OCI-LY1 (cell line): ENCODE results near the gene PATJ.

ENCODE experiments used
- H2AFZ ChIP-seq: fragments of 200-600 bp; sonication (generic), shearing (Covaris generic); 2 replicates; pipeline ENCODE4 v1.6.0; 2014; ENCODE audit warnings: antibody characterized with exemption, mild to moderate bottlenecking, low read length
- H3F3A ChIP-seq: fragments of 200-600 bp; sonication (generic), shearing (Covaris generic); 2 replicates; pipeline ENCODE4 v1.6.0; 2014; ENCODE audit warnings: mild to moderate bottlenecking, antibody characterized with exemption, low read length, moderate library complexity; ENCODE audit not compliant: insufficient read depth
- H3K27ac ChIP-seq: fragments of 200-600 bp; sonication (generic); 2 replicates; pipeline ENCODE4 v1.5.1; 2014; ENCODE audit warnings: low read length, mixed run types, mild to moderate bottlenecking, low read depth; ENCODE audit not compliant: poor library complexity, severe bottlenecking
- H3K27me3 ChIP-seq: fragments of 200-600 bp; sonication (generic); 2 replicates; pipeline ENCODE4 v1.6.0; 2014; ENCODE audit warnings: antibody characterized with exemption, mild to moderate bottlenecking, low read length, moderate library complexity; ENCODE audit not compliant: insufficient read depth
- H3K36me3 ChIP-seq: fragments of 200-600 bp; sonication (generic); 2 replicates; pipeline ENCODE4 v1.6.1; 2014; ENCODE audit warnings: mild to moderate bottlenecking, antibody characterized with exemption, low read length, moderate library complexity, mixed read lengths; ENCODE audit not compliant: insufficient read depth
- H3K4me1 ChIP-seq: fragments of 200-600 bp; sonication (generic); 2 replicates; pipeline ENCODE4 v1.5.1; 2014; ENCODE audit warnings: mild to moderate bottlenecking, low read length, moderate library complexity; ENCODE audit not compliant: insufficient read depth, severe bottlenecking
- H3K4me2 ChIP-seq: fragments of 200-600 bp; sonication (generic), shearing (Covaris generic); 2 replicates; pipeline ENCODE4 v1.6.1; 2014; ENCODE audit warnings: low read length
- H3K4me3 ChIP-seq: fragments of 200-600 bp; sonication (generic); 2 replicates; pipeline ENCODE4 v1.5.1; 2014; ENCODE audit warnings: low read length, low read depth, mild to moderate bottlenecking, mixed read lengths; ENCODE audit not compliant: poor library complexity, severe bottlenecking
- H3K79me2 ChIP-seq: fragments of 200-600 bp; shearing (Covaris generic); 2 replicates; pipeline ENCODE4 v1.6.1; 2016; ENCODE audit warnings: mixed run types, low read length, mixed read lengths; ENCODE audit not compliant: insufficient read depth
- H3K9ac ChIP-seq: fragments of 200-600 bp; sonication (generic), shearing (Covaris generic); 2 replicates; pipeline ENCODE4 v1.6.1; 2014; ENCODE audit warnings: mild to moderate bottlenecking, low read length, mixed read lengths
- H3K9me2 ChIP-seq: fragments of 200-600 bp; sonication (generic), shearing (Covaris generic); 2 replicates; pipeline ENCODE4 v1.6.1; 2014; ENCODE audit warnings: low read depth, mild to moderate bottlenecking, low read length, mixed read lengths
- H3K9me3 ChIP-seq: fragments of 200-600 bp; shearing (Covaris generic); 2 replicates; pipeline ENCODE4 v1.6.1; 2014; ENCODE audit warnings: low read length, mixed read lengths
- H4K20me1 ChIP-seq: fragments of 200-600 bp; sonication (generic), shearing (Covaris generic); 2 replicates; pipeline ENCODE4 v1.6.0; 2016; ENCODE audit warnings: mild to moderate bottlenecking, low read length; ENCODE audit not compliant: insufficient read depth
- EZH2 ChIP-seq: fragments of 200-600 bp; sonication (generic), shearing (Covaris generic); IDR thresholded peaks from 2 replicates; pipeline ENCODE4 v1.8.0; 2017; ENCODE audit warnings: borderline replicate concordance, mixed run types, mild to moderate bottlenecking, antibody characterized with exemption, low read length, moderate library complexity, mixed read lengths
- TF ChIP-seq, protein P1 (sequence below): fragments of 200-600 bp; sonication (generic), shearing (Covaris generic); IDR thresholded peaks from 2 replicates; pipeline ENCODE4 v1.5.1; 2017; ENCODE audit warnings: mild to moderate bottlenecking, antibody characterized with exemption, low read length, moderate library complexity, mixed read lengths

Gene PATJ

DNA sequence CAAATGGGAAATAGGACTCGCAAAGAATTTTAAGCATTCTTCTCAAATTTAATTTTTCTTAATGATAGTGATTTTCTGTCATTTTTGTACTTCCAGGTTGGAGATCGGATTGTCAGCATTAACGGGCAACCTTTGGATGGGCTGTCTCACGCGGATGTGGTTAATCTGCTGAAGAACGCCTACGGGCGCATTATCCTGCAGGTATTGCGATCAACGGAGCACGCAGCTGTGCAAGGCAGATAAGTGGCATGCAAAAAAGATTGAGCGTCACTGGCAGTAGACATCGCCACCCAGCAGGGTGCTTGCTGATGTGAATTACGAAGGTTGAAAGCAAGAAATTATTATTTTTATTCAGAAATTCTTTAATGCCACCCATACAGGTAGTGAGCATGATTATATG lies 386.5 kb downstream of the PATJ start:
- Histone ChIP-seq H2AFZ (no peak overlapping the region), H3K4me2 (no peak overlapping the region), H3K9me2 (no peaks in the 10 kb centered on the region), H3K27ac (no peak overlapping the region), H4K20me1 (no peaks in the 10 kb centered on the region), H3K4me1 (no peaks in the 10 kb centered on the region), H3K27me3 (no peaks in the 10 kb centered on the region), H3K36me3 (no peaks in the 10 kb centered on the region), H3F3A (no peaks in the 10 kb centered on the region), H3K4me3 (no peak overlapping the region), H3K9me3 (no peaks in the 10 kb centered on the region), H3K79me2 (no peaks in the 10 kb centered on the region), H3K9ac (no peak overlapping the region)
- TF ChIP-seq EZH2, result no peak
- TF ChIP-seq, protein P1, sequence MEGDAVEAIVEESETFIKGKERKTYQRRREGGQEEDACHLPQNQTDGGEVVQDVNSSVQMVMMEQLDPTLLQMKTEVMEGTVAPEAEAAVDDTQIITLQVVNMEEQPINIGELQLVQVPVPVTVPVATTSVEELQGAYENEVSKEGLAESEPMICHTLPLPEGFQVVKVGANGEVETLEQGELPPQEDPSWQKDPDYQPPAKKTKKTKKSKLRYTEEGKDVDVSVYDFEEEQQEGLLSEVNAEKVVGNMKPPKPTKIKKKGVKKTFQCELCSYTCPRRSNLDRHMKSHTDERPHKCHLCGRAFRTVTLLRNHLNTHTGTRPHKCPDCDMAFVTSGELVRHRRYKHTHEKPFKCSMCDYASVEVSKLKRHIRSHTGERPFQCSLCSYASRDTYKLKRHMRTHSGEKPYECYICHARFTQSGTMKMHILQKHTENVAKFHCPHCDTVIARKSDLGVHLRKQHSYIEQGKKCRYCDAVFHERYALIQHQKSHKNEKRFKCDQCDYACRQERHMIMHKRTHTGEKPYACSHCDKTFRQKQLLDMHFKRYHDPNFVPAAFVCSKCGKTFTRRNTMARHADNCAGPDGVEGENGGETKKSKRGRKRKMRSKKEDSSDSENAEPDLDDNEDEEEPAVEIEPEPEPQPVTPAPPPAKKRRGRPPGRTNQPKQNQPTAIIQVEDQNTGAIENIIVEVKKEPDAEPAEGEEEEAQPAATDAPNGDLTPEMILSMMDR, result no peak

GRCh38 chr1:62131093-62131725 lies 388.9 kb downstream of the PATJ start:
- Histone ChIP-seq H3K27me3 (no peaks in the 10 kb centered on the region), H3K9me2 (no peaks in the 10 kb centered on the region), H3K4me3 (no peak overlapping the region), H3F3A (no peaks in the 10 kb centered on the region), H3K9me3 (no peaks in the 10 kb centered on the region), H3K9ac (no peak overlapping the region), H2AFZ (no peak overlapping the region), H3K27ac (no peak overlapping the region), H3K36me3 (no peaks in the 10 kb centered on the region), H3K4me1 (no peaks in the 10 kb centered on the region), H3K79me2 (no peaks in the 10 kb centered on the region), H4K20me1 (no peaks in the 10 kb centered on the region), H3K4me2 (no peak overlapping the region)
- TF ChIP-seq, protein P1, result peak; percentile 94
- TF ChIP-seq EZH2, result no peak

GRCh38 chr1:62138029-62138428 lies 395.7 kb downstream of the PATJ start:
- TF ChIP-seq, protein P1, result no peak
- TF ChIP-seq EZH2, result no peak
- H2AFZ ChIP-seq, result no peak overlapping the region
- no peaks in the 10 kb centered on the region for H3F3A ChIP-seq
- no peaks in the 10 kb centered on the region for H3K27me3 ChIP-seq
- H3K4me2 ChIP-seq, result no peak overlapping the region
- H3K79me2 ChIP-seq, result no peaks in the 10 kb centered on the region
- H3K4me3 ChIP-seq, result no peak overlapping the region
- no peaks in the 10 kb centered on the region for H4K20me1 ChIP-seq
- H3K27ac ChIP-seq, result no peak overlapping the region
- no peaks in the 10 kb centered on the region for H3K9me2 ChIP-seq
- H3K9me3 ChIP-seq, result no peaks in the 10 kb centered on the region
- no peaks in the 10 kb centered on the region for H3K4me1 ChIP-seq
- no peak overlapping the region for H3K9ac ChIP-seq
- H3K36me3 ChIP-seq, result no peaks in the 10 kb centered on the region
